Nucleus accumbens (tissue), 56 donors: ENCODE data around the gene ABR.

Source experiments
- DNase-seq, 56 donors: peaks; one replicate each; lab custom pipeline; 2025; lab: John Stamatoyannopoulos, UW

The ABR gene

DNA sequence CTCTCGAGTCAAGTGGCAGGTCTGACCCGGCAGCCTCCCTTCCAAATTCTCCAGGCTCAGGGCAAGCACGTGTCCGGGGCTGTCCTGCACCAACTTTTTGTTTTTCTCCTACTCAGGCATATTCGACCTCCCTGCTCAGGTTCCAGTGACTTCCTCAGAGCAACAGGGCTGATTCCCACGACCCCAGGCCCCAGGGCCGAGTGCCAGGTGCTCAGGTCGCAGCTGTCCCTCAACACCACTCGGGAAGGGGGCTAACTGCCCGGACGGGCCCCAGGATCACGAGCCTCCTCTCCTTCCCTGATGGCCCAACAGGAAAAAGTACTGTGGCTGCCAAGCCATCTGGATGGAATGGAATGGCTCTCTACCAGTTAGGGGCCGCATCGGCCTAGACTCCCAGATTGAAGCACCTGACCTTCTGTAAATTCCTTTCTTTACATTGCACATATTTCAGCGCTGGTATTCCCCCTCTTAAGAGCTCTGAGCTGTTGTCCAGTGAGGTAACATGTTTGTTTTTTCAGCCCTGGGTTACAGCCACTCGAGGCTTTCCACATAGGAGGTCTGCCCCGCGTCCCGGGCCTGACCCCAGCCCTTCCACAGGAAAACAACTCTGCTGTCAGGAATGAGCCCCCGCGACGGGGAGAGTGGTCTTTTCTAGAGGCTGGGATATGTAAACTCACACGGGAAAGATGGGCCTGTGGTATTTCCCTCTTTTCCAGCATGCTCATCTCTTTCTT lies 225.2 kb downstream of the ABR start:
- DNase-seq: no peak

GRCh38 chr17:953767-954166 lies 226.0 kb downstream of the ABR start:
- DNase-seq: no peak
